K562 (cell line): ENCODE data around the gene MTTP. TPM values are rescaled to one million over a fixed set of nuclear protein-coding genes. Genes with fewer than 3 reads are reported as not detected.

Experiments
- ATAC-seq: fragments of 200-7000 bp; cut with Tn5 transposase; 3 replicates; pipeline ENCODE4 v1.9.1; 2020; ENCODE audit warnings: moderate library complexity
- BruUV-seq: library from RNA; stranded (reverse); fragments of 400-500 nt; replicated peaks from 2 replicates; lab custom pipeline; 2021; lab: Mats Ljungman, UMichigan
- CTCF ChIA-PET: fragments of 300-600 bp; formaldehyde crosslinking; extraction: SDS; loops from one replicate; lab custom pipeline; 2021; ENCODE audit warnings: low intra/inter-chr PET ratio; lab: Yijun Ruan, JAX
- POLR2A ChIA-PET: fragments of 300-600, 350-650 bp; sonication (Branson Sonifier 250); formaldehyde crosslinking; extraction: SDS; loops from one replicate; lab custom pipeline; 2021; ENCODE audit warnings: antibody characterized with exemption, inconsistent platforms; lab: Yijun Ruan, JAX
- DNase-seq, 4 experiments: peaks; one replicate each; pipeline versions ENCODE4 v3.0.0 to v3.0.0-alpha.2; 2011 to 2018; ENCODE audit warnings: low spot score in 3 of 4, mixed read lengths in 3 of 4; ENCODE audit errors: extremely low read depth in 1 of 4
- FAIRE-seq: peaks from 2 replicates; lab custom pipeline; 2011; peaks lifted over from hg19 to GRCh38; lab: Jason Lieb, UNC
- H2AFZ ChIP-seq: 2 replicates; pipeline ENCODE4 v1.6.0; 2011; ENCODE audit warnings: low read depth, low read length, control low read depth, inconsistent platforms
- H3K27ac ChIP-seq: fragments of 200-600 bp; 3 replicates; pipeline ENCODE4 v1.8.0; 2011; ENCODE audit warnings: low read depth, mild to moderate bottlenecking, control low read depth, inconsistent platforms, low read length, moderate library complexity, mixed read lengths; ENCODE audit errors: extremely low read depth
- H3K27me3 ChIP-seq, 2 experiments: fragments of 300-600 bp in 1 of 2; 2 replicates in 1 of 2; 3 replicates in 1 of 2; pipeline versions ENCODE4 v1.6.0 to v1.8.0; 2011; ENCODE audit warnings: inconsistent platforms in 2 of 2, low read length in 2 of 2, mild to moderate bottlenecking in 1 of 2, mixed read lengths in 1 of 2, moderate library complexity in 1 of 2; ENCODE audit not compliant: control insufficient read depth in 2 of 2, insufficient read depth in 2 of 2
- H3K36me3 ChIP-seq: fragments of 300-600 bp; 3 replicates; pipeline ENCODE4 v1.8.0; 2011; ENCODE audit warnings: mild to moderate bottlenecking, low read length, inconsistent platforms; ENCODE audit not compliant: control insufficient read depth, insufficient read depth
- H3K4me1 ChIP-seq, 2 experiments: fragments of 200-600 bp in 1 of 2; replicated peaks in 1 of 2; 2 replicates in 1 of 2; 3 replicates in 1 of 2; pipeline versions ENCODE4 v1.5.1 to v1.8.0; 2011; ENCODE audit warnings: inconsistent platforms in 2 of 2, low read length in 2 of 2, mild to moderate bottlenecking in 1 of 2, mixed read lengths in 1 of 2, moderate library complexity in 1 of 2; ENCODE audit not compliant: control insufficient read depth in 2 of 2, insufficient read depth in 2 of 2
- H3K4me2 ChIP-seq: 2 replicates; pipeline ENCODE4 v1.6.1; 2011; ENCODE audit warnings: low read length, control low read depth, inconsistent platforms, mixed read lengths; ENCODE audit not compliant: insufficient read depth
- H3K4me3 ChIP-seq: fragments of 200-600 bp; sonication (generic), shearing (Covaris generic); 2 replicates; pipeline ENCODE4 v1.5.1; 2016; ENCODE audit warnings: control low read depth, inconsistent platforms
- H3K79me2 ChIP-seq: fragments of 200-600 bp; 3 replicates; pipeline ENCODE4 v1.8.0; 2011; ENCODE audit warnings: low read length, inconsistent platforms; ENCODE audit not compliant: control insufficient read depth, insufficient read depth
- H3K9ac ChIP-seq, 2 experiments: 2 replicates each; pipeline versions ENCODE4 v1.6.0 to v1.6.1; 2011; ENCODE audit warnings: low read depth in 2 of 2, low read length in 2 of 2, control low read depth in 1 of 2, inconsistent platforms in 1 of 2, mild to moderate bottlenecking in 1 of 2, mixed read lengths in 1 of 2; ENCODE audit not compliant: insufficient read depth in 1 of 2
- H3K9me1 ChIP-seq: one replicate; pipeline ENCODE4 v1.6.0; 2011; ENCODE audit warnings: inconsistent platforms, mild to moderate bottlenecking, low read length, moderate library complexity; ENCODE audit not compliant: control insufficient read depth, insufficient read depth
- H3K9me3 ChIP-seq: replicated peaks from 2 replicates; pipeline ENCODE4 v1.5.1; 2011; ENCODE audit warnings: low read depth, low read length, inconsistent platforms; ENCODE audit not compliant: control insufficient read depth, insufficient read depth
- H4K20me1 ChIP-seq: replicated peaks from 2 replicates; pipeline ENCODE4 v1.6.1; 2011; ENCODE audit warnings: low read length, inconsistent platforms, mixed read lengths; ENCODE audit not compliant: control insufficient read depth, insufficient read depth
- CBFA2T3 ChIP-seq: fragments of 450-650 bp; IDR thresholded peaks from 2 replicates; pipeline ENCODE4 v1.6.1; 2017
- DPF2 ChIP-seq: fragments of 450-650 bp; IDR thresholded peaks from 2 replicates; pipeline ENCODE4 v1.6.1; 2016
- ETV6 ChIP-seq, 3 experiments: fragments of 150-350 bp in 1 of 3; sonication (generic) in 1 of 3; formaldehyde crosslinking in 1 of 3; IDR thresholded peaks; 2 replicates each; pipeline versions ENCODE4 v1.6.1 to v1.8.0; 2014 to 2022; ENCODE audit warnings: borderline replicate concordance in 2 of 3, low read depth in 2 of 3, antibody characterized with exemption in 1 of 3, low read length in 1 of 3, mild to moderate bottlenecking in 1 of 3, missing genetic modification reagents in 1 of 3
- HMG20A ChIP-seq: fragments of 450-650 bp; formaldehyde crosslinking; conservative IDR thresholded peaks from 2 replicates; pipeline ENCODE4 v1.4.0; 2020; ENCODE audit warnings: mild to moderate bottlenecking, mixed read lengths
- LCOR ChIP-seq: sonication (generic); formaldehyde crosslinking; IDR thresholded peaks from 2 replicates; pipeline ENCODE4 v1.8.0; 2022; ENCODE audit warnings: mild to moderate bottlenecking, missing genetic modification reagents
- NFIX ChIP-seq: fragments of 250-450 bp; sonication (Bioruptor Pico); IDR thresholded peaks from 2 replicates; pipeline ENCODE4 v1.4.0; 2020; ENCODE audit warnings: low read depth, mild to moderate bottlenecking, moderate library complexity
- PHTF2 ChIP-seq: fragments of 250-450 bp; sonication (Bioruptor Pico); IDR thresholded peaks from 2 replicates; pipeline ENCODE4 v1.5.0; 2021; ENCODE audit warnings: mild to moderate bottlenecking
- RBM14 ChIP-seq: fragments of 200-400 bp; formaldehyde crosslinking; IDR thresholded peaks from 2 replicates; pipeline ENCODE4 v1.6.1; 2018; ENCODE audit warnings: low read depth, mild to moderate bottlenecking, low read length, moderate library complexity, borderline replicate concordance; ENCODE audit not compliant: insufficient read depth
- RFX1 ChIP-seq: fragments of 450-650 bp; IDR thresholded peaks from 2 replicates; pipeline ENCODE4 v1.6.1; 2016; ENCODE audit warnings: mild to moderate bottlenecking, moderate library complexity
- SIRT6 ChIP-seq: IDR thresholded peaks from one replicate; pipeline ENCODE4 v1.6.1; 2012; ENCODE audit warnings: low read depth, mild to moderate bottlenecking, control low read depth, inconsistent platforms, low read length, moderate library complexity
- SUPT5H ChIP-seq: fragments of 450-650 bp; IDR thresholded peaks from 2 replicates; pipeline ENCODE4 v1.6.1; 2016
- THAP12 ChIP-seq: fragments of 250-450 bp; sonication (Bioruptor Pico); IDR thresholded peaks from 2 replicates; pipeline ENCODE4 v1.9.0; 2021; ENCODE audit warnings: mild to moderate bottlenecking, inconsistent platforms
- U2AF1 ChIP-seq: fragments of 200-400 bp; formaldehyde crosslinking; optimal IDR thresholded peaks from 2 replicates; pipeline ENCODE3; 2017; ENCODE audit warnings: mild to moderate bottlenecking, low read depth, low read length, moderate library complexity
- XRCC5 ChIP-seq: fragments of 200-400 bp; formaldehyde crosslinking; IDR thresholded peaks from 2 replicates; pipeline ENCODE4 v1.6.1; 2017; ENCODE audit warnings: low read depth, mild to moderate bottlenecking, low read length
- ZNF197 ChIP-seq: fragments of 200-800 bp; sonication (Bioruptor generic); IDR thresholded peaks from 2 replicates; pipeline ENCODE4 v1.6.1; 2016; ENCODE audit warnings: low read depth, missing genetic modification characterization, missing compliant biosample characterization
- ZNF583 ChIP-seq: fragments of 250-450 bp; sonication (Bioruptor Pico); IDR thresholded peaks from 2 replicates; pipeline ENCODE4 v1.4.0; 2020
- ZSCAN29 ChIP-seq: fragments of 450-650 bp; IDR thresholded peaks from 2 replicates; pipeline ENCODE4 v1.6.1; 2017
- WGBS: fragments of 100-300 bp; shearing (Covaris generic); methylation state at CpG from one replicate; pipeline ENCODE4 v1.1.6; 2016; ENCODE audit warnings: low coverage, mixed read lengths; ENCODE audit not compliant: insufficient coverage; ENCODE audit errors: missing lambda C conversion rate; 5-methylcytosine and 5-hydroxymethylcytosine counted together
- in situ Hi-C: fragments of 300-500 bp; cut with MboI; formaldehyde crosslinking; loops from 4 replicates; pipeline ENCODE4 v1.15.0; 2018; ENCODE audit warnings: inconsistent platforms, mixed read lengths
- intact Hi-C: fragments of 100-400 bp; cut with micrococcal nuclease; formaldehyde crosslinking; loops from 2 replicates; pipeline ENCODE4 v1.14.2; 2022
- polyA plus RNA-seq, 8 experiments: library from polyadenylated mRNA; depleted of rRNA in 4 of 8; stranded (reverse) in 5 of 8; unstranded in 3 of 8; fragments of >200 nt; fragmentation: Nextera tagmentation in 2 of 8; fragmentation: Illumina TruSeq in 1 of 8; extraction: Ambion mirVana in 2 of 8; extraction: Trizol in 1 of 8; gene quantifications; 2 replicates each; pipeline versions ENCODE4 v1.2.1 to v1.2.3, GENCODE V29; 2011 to 2014; ENCODE audit warnings: inconsistent platforms in 1 of 8, missing spikeins in 1 of 8
- total RNA-seq, 7 experiments: library from RNA; depleted of rRNA in 6 of 7; stranded (reverse); fragments of >200 nt in 6 of 7; fragmentation: Illumina TruSeq in 2 of 7; extraction: Trizol in 2 of 7; gene quantifications; 2 replicates each; pipeline versions ENCODE4 v1.2.1 to v1.2.3, GENCODE V29; 2011 to 2021; ENCODE audit warnings: low replicate concordance in 1 of 7
- TF ChIP-seq, protein P1 (sequence below): sonication (generic); formaldehyde crosslinking; IDR thresholded peaks from 2 replicates; pipeline ENCODE4 v1.8.0; 2023; ENCODE audit warnings: missing genetic modification reagents, mild to moderate bottlenecking, borderline replicate concordance

The MTTP gene
- total and polyA plus RNA-seq, 9 of the 15 experiments (the other 6 are each of a cell fraction or from before 2014, with no cell fraction given): 0.01 to 0.29 (median 0.04) TPM; not detected in 2

DNA sequence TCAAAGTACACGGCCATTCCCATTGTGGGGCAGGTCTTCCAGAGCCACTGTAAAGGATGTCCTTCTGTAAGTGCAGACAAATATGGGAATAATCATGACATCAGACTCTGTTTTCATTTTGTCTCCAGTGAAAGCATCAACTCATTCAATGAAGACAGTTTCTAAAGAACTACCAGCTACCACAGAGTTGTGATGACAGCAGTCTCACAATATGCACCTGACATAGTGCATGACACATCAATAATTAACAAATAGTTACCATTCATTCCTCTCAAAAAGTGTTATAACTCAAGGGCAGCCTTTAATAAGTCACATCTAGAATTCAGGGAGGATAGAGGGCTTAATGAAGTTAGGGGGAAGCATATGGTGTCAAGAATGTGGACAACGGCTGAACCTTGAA, 20.2 kb downstream of the MTTP start:
- Histone ChIP-seq H3K4me1 (no peaks in the 10 kb centered on the region), H3K79me2 (no peaks in the 10 kb centered on the region), H2AFZ (no peak overlapping the region), H3K4me2 (no peak overlapping the region), H3K27ac (no peak overlapping the region), H3K27me3 (no peaks in the 10 kb centered on the region; a peak in 1 of 5 replicates), H3K9me3 (no peaks in the 10 kb centered on the region), H3K9me1 (no peaks in the 10 kb centered on the region), H3K36me3 (no peaks in the 10 kb centered on the region), H3K9ac (no peak overlapping the region), H4K20me1 (no peaks in the 10 kb centered on the region), H3K4me3 (no peak overlapping the region)
- no peak for DNase-seq
- no peak for FAIRE-seq
- in situ Hi-C loops (no loop called here), intact Hi-C loops (no loop called here)
- POLR2A ChIA-PET: interaction anchor here (1.0 kb wide), 2 partner anchors 15 to 38 kb away, joined by 3 read pairs; no protein-coding TSS in a partner anchor
- BruUV-seq: no TSS peak
- WGBS: 6% methylated on average over 2 of the region's 2 CpGs
- CTCF ChIA-PET: no interaction called here
- no peak for ATAC-seq
- no peak for TF ChIP-seq U2AF1
- no peak for TF ChIP-seq SUPT5H
- no peak for TF ChIP-seq CBFA2T3
- no peak for TF ChIP-seq PHTF2 (CRISPR knock-in tag)
- TF ChIP-seq, protein P1, sequence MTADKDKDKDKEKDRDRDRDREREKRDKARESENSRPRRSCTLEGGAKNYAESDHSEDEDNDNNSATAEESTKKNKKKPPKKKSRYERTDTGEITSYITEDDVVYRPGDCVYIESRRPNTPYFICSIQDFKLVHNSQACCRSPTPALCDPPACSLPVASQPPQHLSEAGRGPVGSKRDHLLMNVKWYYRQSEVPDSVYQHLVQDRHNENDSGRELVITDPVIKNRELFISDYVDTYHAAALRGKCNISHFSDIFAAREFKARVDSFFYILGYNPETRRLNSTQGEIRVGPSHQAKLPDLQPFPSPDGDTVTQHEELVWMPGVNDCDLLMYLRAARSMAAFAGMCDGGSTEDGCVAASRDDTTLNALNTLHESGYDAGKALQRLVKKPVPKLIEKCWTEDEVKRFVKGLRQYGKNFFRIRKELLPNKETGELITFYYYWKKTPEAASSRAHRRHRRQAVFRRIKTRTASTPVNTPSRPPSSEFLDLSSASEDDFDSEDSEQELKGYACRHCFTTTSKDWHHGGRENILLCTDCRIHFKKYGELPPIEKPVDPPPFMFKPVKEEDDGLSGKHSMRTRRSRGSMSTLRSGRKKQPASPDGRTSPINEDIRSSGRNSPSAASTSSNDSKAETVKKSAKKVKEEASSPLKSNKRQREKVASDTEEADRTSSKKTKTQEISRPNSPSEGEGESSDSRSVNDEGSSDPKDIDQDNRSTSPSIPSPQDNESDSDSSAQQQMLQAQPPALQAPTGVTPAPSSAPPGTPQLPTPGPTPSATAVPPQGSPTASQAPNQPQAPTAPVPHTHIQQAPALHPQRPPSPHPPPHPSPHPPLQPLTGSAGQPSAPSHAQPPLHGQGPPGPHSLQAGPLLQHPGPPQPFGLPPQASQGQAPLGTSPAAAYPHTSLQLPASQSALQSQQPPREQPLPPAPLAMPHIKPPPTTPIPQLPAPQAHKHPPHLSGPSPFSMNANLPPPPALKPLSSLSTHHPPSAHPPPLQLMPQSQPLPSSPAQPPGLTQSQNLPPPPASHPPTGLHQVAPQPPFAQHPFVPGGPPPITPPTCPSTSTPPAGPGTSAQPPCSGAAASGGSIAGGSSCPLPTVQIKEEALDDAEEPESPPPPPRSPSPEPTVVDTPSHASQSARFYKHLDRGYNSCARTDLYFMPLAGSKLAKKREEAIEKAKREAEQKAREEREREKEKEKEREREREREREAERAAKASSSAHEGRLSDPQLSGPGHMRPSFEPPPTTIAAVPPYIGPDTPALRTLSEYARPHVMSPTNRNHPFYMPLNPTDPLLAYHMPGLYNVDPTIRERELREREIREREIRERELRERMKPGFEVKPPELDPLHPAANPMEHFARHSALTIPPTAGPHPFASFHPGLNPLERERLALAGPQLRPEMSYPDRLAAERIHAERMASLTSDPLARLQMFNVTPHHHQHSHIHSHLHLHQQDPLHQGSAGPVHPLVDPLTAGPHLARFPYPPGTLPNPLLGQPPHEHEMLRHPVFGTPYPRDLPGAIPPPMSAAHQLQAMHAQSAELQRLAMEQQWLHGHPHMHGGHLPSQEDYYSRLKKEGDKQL (CRISPR knock-in tag): no peak
- no peak for TF ChIP-seq THAP12 (CRISPR knock-in tag)
- TF ChIP-seq LCOR (CRISPR knock-in tag): no peak
- no peak for TF ChIP-seq RBM14
- no peak for TF ChIP-seq RFX1
- TF ChIP-seq XRCC5: no peak
- no peak for TF ChIP-seq SIRT6
- no peak for TF ChIP-seq ZSCAN29
- no peak for TF ChIP-seq NFIX (CRISPR knock-in tag)
- TF ChIP-seq ZNF197: no peak
- TF ChIP-seq ETV6 (IDR thresholded peaks at IDR 0.05; ENCODE audit: borderline replicate concordance in 1 of 2, low read depth in 2 of 2, low read length in 1 of 2): no peak
- TF ChIP-seq ETV6 (CRISPR knock-in tag; IDR thresholded peaks at IDR 0.05; ENCODE audit: borderline replicate concordance): no peak
- no peak for TF ChIP-seq DPF2
- no peak for TF ChIP-seq ZNF583 (CRISPR knock-in tag)
- no peak for TF ChIP-seq HMG20A
